Lung (tissue), 12 donors: ENCODE measurements around the gene ZNF117. TPM values are rescaled to one million over a fixed set of nuclear protein-coding genes. Genes with fewer than 3 reads are reported as not detected.

Experiments
- ATAC-seq: fragments of 200-7000 bp; cut with Tn5 transposase; one replicate; pipeline ENCODE4 v1.9.1; 2020; ENCODE audit warnings: moderate number of reproducible peaks; ENCODE audit not compliant: insufficient read depth, low FRiP score
- DNase-seq, 3 donors: peaks; one replicate each; pipeline ENCODE4 v3.0.0-alpha.2; 2013 to 2017
- H3K27ac ChIP-seq, 2 donors: one replicate each; pipeline ENCODE4 v1.5.1; 2013; ENCODE audit warnings: mild to moderate bottlenecking in 2 of 2, moderate library complexity in 2 of 2, control low read depth in 1 of 2, inconsistent platforms in 1 of 2, low read depth in 1 of 2, low read length in 1 of 2
- H3K27me3 ChIP-seq, 3 donors: one replicate each; pipeline ENCODE4 v1.5.1; 2013; ENCODE audit warnings: low read length in 2 of 3; ENCODE audit not compliant: control insufficient read depth in 3 of 3, insufficient read depth in 3 of 3
- H3K36me3 ChIP-seq, 4 donors: one replicate each; pipeline ENCODE4 v1.5.1; 2013; ENCODE audit warnings: low read length in 4 of 4, mild to moderate bottlenecking in 1 of 4, moderate library complexity in 1 of 4; ENCODE audit not compliant: control insufficient read depth in 4 of 4, insufficient read depth in 4 of 4
- H3K4me1 ChIP-seq, 5 donors: one replicate each; pipeline ENCODE4 v1.5.1; 2013; ENCODE audit warnings: low read length in 5 of 5, mild to moderate bottlenecking in 2 of 5, moderate library complexity in 1 of 5; ENCODE audit not compliant: control insufficient read depth in 5 of 5, insufficient read depth in 5 of 5
- H3K4me3 ChIP-seq: one replicate; pipeline ENCODE4 v1.5.1; 2013; ENCODE audit warnings: mild to moderate bottlenecking, control low read depth, moderate library complexity
- H3K9ac ChIP-seq, 2 donors: one replicate each; pipeline ENCODE4 v1.5.1; 2013; ENCODE audit warnings: low read length in 2 of 2, control low read depth in 1 of 2; ENCODE audit not compliant: insufficient read depth in 1 of 2
- H3K9me3 ChIP-seq, 4 donors: one replicate each; pipeline ENCODE4 v1.5.1; 2013; ENCODE audit warnings: low read length in 3 of 4, mild to moderate bottlenecking in 1 of 4, moderate library complexity in 1 of 4; ENCODE audit not compliant: control insufficient read depth in 4 of 4, insufficient read depth in 3 of 4
- CTCF ChIP-seq: IDR thresholded peaks from 2 replicates; pipeline ENCODE4 v1.5.1; 2012; ENCODE audit warnings: mild to moderate bottlenecking; ENCODE audit errors: control extremely low read depth, extremely low read depth
- WGBS, 2 donors: extraction: QIAGEN DNeasy Blood & Tissue Kit; methylation state at CpG; one replicate each; pipeline ENCODE4 v1.1.7; 2013; 5-methylcytosine and 5-hydroxymethylcytosine counted together
- polyA plus RNA-seq, 2 donors: library from polyadenylated mRNA; stranded (reverse); fragments of 200-250 nt; gene quantifications; one replicate each; pipeline ENCODE4 v1.2.1, GENCODE V29; 2013
- total RNA-seq, 2 donors: library from RNA; depleted of rRNA in 1 of 2; stranded (reverse); fragments of >200 nt in 1 of 2; gene quantifications; one replicate each; pipeline ENCODE4 v1.2.1, GENCODE V29; 2014 to 2021
- donor health status: control.
- donor health status: control.
- donor health status: Bipolar disorder and iron deficiency.
- donor health status: healthy.
- donor health status: DM: yes; HTN: yes; CAD: no.

Gene ZNF117
- total and polyA plus RNA-seq, 4 donors = 4.9 to 100 (median 12.0) TPM

GRCh38 chr7:64978497-64979203 is 12.2 kb downstream of the ZNF117 start:
- Histone ChIP-seq H3K36me3 (peaks cover 5 to 36% (median 25%) of the 10 kb centered on the region in 4 donors), H3K27ac (no peak overlapping the region), H3K9ac (no peak overlapping the region), H3K9me3 (peaks cover 1 to 31% (median 18%) of the 10 kb centered on the region in 4 donors), H3K4me1 (no peaks in the 10 kb centered on the region), H3K4me3 (no peak overlapping the region), H3K27me3 (no peaks in the 10 kb centered on the region)
- TF ChIP-seq CTCF = no peak
- 97 to 98% methylated on average over 5 of the region's 5 CpGs for WGBS, 2 donors
- ATAC-seq = no peak
- no peak for DNase-seq

GRCh38 chr7:64965594-64965993 is 25.2 kb downstream of the ZNF117 start:
- Histone ChIP-seq H3K9me3 (peaks cover 0 to 2% (median 0%) of the 10 kb centered on the region in 4 donors), H3K27me3 (no peaks in the 10 kb centered on the region), H3K27ac (no peak overlapping the region), H3K9ac (no peak overlapping the region), H3K4me3 (no peak overlapping the region), H3K36me3 (no peaks in the 10 kb centered on the region), H3K4me1 (no peaks in the 10 kb centered on the region)
- DNase-seq = no peak
- no peak for ATAC-seq
- no peak for TF ChIP-seq CTCF

GRCh38 chr7:64959072-64959747 is 31.6 kb downstream of the ZNF117 start:
- ATAC-seq (no peak), DNase-seq (peak in 1 of 3 donors; percentile 14)
- 86 to 87% methylated on average over 3 of the region's 3 CpGs for WGBS, 2 donors
- H3K36me3 ChIP-seq = no peaks in the 10 kb centered on the region
- no peaks in the 10 kb centered on the region for H3K4me1 ChIP-seq
- H3K27me3 ChIP-seq = no peaks in the 10 kb centered on the region
- no peak for TF ChIP-seq CTCF
- no peak overlapping the region for H3K9ac ChIP-seq
- H3K9me3 ChIP-seq = no peaks in the 10 kb centered on the region
- no peak overlapping the region for H3K27ac ChIP-seq
- H3K4me3 ChIP-seq = no peak overlapping the region
